ENCODE results near the gene PEF1.

Gene PEF1

DNA sequence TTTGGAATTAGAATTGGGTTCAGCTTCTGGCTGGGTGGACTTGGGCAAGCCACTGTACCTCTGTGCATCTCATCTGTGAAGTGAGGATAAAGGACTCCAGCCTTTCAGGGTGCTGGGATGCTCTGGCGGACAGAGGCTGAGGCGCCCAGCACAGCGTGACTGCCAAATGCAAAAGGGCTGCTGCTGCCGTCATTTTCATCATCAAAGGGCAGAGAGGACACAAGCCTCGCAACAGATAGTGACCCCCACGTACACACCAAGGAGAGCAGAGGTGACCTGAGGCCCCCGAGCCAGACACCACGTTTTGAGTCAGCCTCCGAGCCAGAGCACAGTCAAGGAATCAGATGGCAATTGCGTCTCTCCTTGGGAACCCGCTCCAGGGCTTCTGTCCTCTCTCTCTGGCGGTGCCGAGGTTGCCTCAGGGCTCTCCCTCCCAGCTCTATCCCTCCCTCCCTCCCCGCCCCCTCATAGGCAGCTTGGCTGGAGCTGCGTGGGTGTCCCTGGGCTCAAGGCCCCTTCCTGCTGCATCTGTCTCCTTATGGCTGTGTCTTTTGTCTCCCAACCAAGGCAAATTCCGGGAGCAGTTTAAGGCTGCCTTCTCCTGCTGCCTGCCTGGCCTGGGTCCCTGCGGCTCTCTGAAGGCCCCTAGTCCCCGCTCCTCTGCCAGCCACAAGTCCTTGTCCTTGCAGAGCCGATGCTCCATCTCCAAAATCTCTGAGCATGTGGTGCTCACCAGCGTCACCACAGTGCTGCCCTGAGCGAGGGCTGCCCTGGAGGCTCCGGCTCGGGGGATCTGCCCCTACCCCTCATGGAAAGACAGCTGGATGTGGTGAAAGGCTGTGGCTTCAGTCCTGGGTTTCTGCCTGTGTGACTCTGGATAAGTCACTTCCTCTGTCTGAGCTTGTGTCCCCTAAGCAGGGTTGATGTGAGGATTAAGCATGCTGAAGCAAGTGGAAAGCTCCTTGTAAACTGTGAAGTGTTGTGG lies 18.2 kb downstream of the PEF1 start:
- DNase-seq, result no peak

- no peak for DNase-seq
Observed at GRCh38 chr1:31625561-31626222, 19.0 kb downstream of the PEF1 start.

- no peak for DNase-seq
Observed at GRCh38 chr1:31624731-31625514, 19.8 kb downstream of the PEF1 start.

GRCh38 chr1:31624309-31624708 lies 20.4 kb downstream of the PEF1 start:
- DNase-seq, result no peak

- DNase-seq, result no peak
Observed at GRCh38 chr1:31623365-31623764, 21.3 kb downstream of the PEF1 start.

DNA sequence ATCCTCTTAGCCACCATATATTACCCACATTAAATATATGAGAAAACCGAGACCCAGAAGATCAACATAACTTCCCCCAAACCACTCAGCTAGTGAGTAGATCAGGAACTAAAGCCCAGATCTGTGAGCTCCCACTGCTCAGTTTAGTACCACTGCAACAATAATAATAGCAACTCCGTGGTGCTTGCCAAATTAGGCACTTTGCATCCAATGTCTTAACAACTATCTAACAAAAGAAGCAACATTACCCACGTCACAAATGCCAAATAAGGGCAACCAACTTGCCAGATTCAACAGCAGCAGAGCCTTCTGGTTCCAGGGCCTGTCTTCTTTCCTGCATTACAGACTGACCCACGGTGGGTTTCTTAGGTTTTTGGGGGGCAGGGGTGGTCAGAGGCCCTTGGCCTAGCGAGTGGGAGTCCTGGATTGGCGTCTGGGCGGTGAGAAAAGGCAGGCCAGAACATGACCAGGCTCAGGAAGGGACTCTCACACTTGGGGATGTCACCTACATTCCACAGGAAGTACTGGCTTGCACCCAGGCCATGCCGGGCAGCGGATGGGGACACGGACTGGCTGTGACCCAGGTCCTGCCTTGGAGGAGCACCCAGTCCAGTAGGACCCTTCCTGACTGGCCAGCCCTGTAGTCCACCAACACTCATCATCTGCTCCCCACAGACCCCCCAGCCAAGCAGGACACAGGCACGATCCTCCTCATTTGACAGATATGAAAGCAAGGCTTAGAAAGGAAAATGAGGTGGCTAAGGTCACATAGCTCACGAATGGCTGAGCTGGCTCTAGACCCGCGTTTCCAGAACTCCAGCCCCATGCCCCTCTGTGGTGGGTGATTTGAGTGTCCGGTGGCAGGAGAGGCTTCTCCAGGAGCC lies 22.6 kb downstream of the PEF1 start:
- no peak for DNase-seq

DNA sequence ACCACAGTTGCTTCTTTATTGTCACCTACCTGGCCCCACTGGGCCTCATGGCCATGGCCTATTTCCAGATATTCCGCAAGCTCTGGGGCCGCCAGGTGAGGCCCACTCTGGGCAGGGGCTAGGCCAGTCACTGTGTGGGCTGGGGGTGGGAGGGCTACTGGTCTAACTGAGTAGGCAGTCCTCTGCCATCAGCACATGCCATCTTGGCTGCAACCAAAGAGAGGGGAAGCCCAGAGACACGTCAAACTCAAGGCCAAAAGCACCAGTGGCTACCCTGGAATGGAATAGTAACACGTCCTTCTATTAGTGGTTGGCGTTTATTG lies 23.2 kb downstream of the PEF1 start:
- no peak for DNase-seq

DNA sequence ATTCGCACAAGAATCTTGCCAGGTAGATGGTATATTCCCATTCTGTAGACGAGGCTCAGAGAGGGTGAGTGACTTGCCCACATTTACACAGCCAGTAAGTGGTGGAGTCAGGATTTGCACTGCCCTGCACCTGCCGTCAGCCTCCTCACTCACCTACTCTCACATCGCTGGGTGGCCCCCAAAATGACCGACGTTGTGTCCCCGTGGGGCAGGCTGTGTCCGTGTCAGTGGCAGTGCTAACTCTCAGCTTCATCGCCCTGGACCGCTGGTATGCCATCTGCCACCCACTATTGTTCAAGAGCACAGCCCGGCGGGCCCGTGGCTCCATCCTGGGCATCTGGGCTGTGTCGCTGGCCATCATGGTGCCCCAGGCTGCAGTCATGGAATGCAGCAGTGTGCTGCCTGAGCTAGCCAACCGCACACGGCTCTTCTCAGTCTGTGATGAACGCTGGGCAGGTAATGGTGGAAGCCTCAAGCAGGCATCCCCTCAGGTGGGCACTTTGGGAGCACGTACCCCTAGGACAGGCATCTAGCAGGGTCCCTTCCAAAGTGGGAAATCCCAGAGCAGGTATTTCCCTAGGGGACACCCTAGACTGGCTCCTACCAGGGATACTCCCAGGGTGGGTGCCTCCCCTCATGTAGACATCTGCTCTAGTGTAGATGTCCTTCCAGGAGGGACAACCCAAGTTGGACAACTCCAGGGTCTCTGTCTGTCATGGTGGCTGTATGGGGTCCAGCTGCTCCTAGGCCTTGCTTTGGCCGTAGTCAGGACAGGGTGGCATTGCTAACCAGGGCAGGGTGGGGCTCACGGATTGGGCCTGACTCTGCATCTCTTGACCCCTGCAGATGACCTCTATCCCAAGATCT lies 23.8 kb downstream of the PEF1 start:
- DNase-seq, result no peak

DNA sequence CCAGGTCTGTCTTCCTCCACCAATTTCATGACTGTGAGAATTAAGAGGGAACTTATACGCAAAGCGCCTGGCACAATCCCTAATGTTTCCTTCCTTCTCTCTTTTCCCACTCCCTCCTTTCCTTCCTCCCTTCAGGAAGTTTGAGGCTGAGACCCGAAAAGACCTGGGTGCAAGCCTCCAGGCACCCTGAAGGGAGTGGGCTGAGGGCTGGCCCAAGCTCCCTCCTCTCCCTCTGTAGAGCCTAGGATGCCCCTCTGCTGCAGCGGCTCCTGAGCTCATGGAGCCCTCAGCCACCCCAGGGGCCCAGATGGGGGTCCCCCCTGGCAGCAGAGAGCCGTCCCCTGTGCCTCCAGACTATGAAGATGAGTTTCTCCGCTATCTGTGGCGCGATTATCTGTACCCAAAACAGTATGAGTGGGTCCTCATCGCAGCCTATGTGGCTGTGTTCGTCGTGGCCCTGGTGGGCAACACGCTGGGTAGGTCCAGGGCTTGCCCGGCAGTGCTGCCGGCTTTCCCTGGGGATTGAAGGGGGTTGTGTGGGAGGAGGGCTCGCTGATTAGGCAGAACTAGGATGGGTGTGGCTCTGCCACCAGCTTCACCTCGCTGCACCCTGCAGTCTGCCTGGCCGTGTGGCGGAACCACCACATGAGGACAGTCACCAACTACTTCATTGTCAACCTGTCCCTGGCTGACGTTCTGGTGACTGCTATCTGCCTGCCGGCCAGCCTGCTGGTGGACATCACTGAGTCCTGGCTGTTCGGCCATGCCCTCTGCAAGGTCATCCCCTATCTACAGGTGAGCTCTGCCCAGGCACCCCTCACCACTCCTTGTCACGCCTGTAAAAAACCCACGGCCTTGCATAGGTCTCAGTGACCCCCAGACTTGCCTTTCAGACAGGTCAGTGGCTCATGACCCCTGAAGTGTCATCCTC lies 25.5 kb downstream of the PEF1 start:
- DNase-seq, result no peak

DNA sequence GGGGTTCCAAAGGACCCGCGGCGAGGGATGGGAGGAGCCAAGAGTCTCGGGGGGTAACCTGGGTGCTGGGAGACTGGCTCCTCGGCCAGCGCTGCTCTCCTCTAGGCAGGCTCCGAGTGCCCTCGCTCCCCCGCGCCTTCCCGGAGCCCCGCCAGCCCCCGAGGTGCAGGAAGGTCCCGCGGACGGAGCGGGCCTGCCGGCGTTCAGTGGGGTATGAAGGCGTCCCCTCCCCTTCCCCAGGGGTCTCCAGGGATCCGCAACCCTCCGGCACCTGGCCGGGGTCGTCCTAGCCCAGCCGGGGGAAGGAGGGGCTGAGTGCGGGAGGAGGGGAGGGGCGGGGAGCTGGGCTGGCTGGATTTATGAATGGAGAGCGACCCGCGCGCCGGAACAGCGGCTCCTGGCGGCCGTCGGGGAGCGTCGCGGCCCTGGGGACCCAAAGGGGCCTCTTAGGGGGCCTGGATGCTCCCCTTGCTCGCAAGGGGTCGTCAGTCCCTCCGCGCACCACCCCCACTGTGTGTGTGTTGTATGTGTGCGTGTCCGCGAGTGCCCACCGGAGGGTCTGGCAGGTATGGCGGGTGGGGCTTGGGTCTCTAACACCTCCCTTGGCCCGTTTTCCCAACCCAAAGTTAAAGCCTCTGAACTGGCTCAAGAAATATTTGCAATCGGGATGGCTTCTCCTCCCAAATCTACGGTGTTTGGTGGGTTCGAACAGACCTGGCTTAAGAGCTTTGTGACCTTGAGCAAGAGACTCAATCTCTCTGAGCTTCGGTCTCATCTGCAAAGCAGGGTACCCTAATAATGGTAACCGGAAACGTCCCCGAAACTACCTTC lies 26.5 kb downstream of the PEF1 start:
- DNase-seq, result no peak

DNA sequence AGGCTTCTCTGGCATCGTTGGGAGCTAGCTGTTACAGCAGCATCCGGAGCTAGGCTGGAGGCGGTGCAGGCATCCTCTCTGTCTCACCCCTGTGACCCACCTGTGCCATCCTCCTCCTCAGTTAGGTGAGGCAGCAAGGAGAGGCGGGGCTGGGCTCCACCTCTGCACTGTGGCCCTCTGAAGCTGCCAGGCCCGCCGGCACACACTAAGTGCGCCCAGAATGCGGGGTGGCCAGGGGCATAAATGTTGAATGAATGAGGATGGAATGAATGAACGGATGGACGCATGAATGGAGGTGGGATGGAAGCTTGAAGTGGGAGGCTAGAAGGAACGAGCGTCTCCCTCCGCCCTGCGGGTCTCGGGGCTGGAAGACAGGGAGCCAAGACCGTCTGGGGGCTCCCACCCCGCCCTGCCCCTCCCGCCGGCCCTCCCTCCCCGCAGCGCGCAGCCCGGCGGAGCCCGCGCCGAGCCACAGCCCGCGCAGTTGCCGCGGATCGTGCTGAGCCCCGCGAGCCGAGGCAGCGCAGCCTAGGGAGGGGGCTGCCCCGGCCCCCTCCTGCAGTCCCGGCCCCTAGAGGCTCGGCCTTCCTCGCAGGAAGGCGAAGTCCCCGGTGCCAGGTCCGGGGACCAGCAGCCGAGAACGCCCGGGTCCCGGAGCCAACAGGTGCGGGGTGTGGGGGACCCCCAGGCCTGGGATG lies 27.3 kb downstream of the PEF1 start, which contains the start of gene HCRTR1:
Gene HCRTR1, plus strand, starts transcription at position 472 of the 698 bp plus-strand sequence. CDS start 1,504 bp downstream, outside the sequence.
- DNase-seq, result no peak

- no peak for DNase-seq
Observed at GRCh38 chr1:31615939-31616338, 28.7 kb downstream of the PEF1 start.

GRCh38 chr1:31615414-31615813 lies 29.3 kb downstream of the PEF1 start:
- no peak for DNase-seq

GRCh38 chr1:31614414-31615005 lies 30.2 kb downstream of the PEF1 start:
- DNase-seq, result no peak

- no peak for DNase-seq
Observed at GRCh38 chr1:31609514-31610118, 35.1 kb downstream of the PEF1 start.

DNA sequence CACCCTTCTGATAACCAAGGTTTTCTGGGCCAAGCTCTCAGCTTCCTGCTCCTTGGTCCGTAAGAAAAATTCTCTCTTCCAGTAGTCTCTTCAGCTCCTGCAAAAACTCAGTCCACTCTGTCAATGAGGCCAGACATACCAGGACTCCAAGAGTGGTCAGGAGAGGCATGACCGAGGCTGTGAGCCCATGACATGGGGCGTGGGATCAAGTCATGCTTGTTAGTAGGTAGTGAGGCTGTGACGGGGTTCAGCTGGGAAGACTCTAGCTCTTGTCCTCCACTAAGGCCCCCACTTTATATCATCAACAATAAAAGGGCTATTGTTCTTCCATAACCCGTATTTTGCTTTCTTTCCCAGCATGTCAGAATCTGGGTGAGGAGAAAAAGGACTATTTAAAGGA lies 37.3 kb downstream of the PEF1 start:
- no peak for DNase-seq

GRCh38 chr1:31605908-31606427 lies 38.7 kb downstream of the PEF1 start:
- no peak for DNase-seq

Data from NCI-H1417 treated with DMSO at 0.1 percent for 48 hours (cell line).